Measurements from ENCODE around the gene PIGP. TPM values are rescaled to one million over a fixed set of nuclear protein-coding genes. Genes with fewer than 3 reads are reported as not detected.

The PIGP gene
- total and polyA plus RNA-seq, 9 of the 15 experiments (the other 6 are each of a cell fraction or from before 2014, with no cell fraction given) = 18.3 to 122 (median 35.6) TPM

GRCh38 chr21:37071561-37072273, 1.2 kb downstream of the PIGP start (continued):
- TF ChIP-seq TSHZ1 (CRISPR knock-in tag; IDR thresholded peaks at IDR 0.05) (no peak), ARHGAP35 (IDR thresholded peaks at IDR 0.05; ENCODE audit: partially characterized antibody) (no peak), SMARCB1 (IDR thresholded peaks at IDR 0.05; ENCODE audit: insufficient read length, low read depth) (no peak), SREBF2 (CRISPR knock-in tag; IDR thresholded peaks at IDR 0.05) (no peak), ZNF407 (IDR thresholded peaks at IDR 0.05; ENCODE audit: low read depth) (no peak), TFAP4 (CRISPR knock-in tag; IDR thresholded peaks at IDR 0.05; ENCODE audit: borderline replicate concordance) (no peak), ATF2 (CRISPR knock-in tag; IDR thresholded peaks at IDR 0.05) (no peak), TRIM25 (IDR thresholded peaks at IDR 0.05; ENCODE audit: borderline replicate concordance) (0 out of 2 replicates have a peak, but pooled peaks have one; percentile 11), HDAC2 (IDR thresholded peaks at IDR 0.05) (0 out of 2 replicates have a peak, but pooled peaks have one; percentile 22), CCAR2 (IDR thresholded peaks at IDR 0.05; ENCODE audit: low read depth, low read length) (no peak), CEBPB (tag; IDR thresholded peaks at IDR 0.05) (no peak)

All from K562 (cell line).